PC-3 (cell line): ENCODE data around the gene BAIAP3.

ENCODE experiments used
- EZH2 ChIP-seq: fragments of 300-600 bp; sonication (generic); IDR thresholded peaks from one replicate; pipeline ENCODE4 v1.6.1; 2017; ENCODE audit warnings: antibody characterized with exemption, mild to moderate bottlenecking, low read length; ENCODE audit not compliant: unreplicated experiment
- TF ChIP-seq, protein P1 (sequence below): fragments of 300-600 bp; sonication (generic); conservative IDR thresholded peaks from 2 replicates; pipeline ENCODE4 v1.5.1; 2017; ENCODE audit warnings: antibody characterized with exemption, low read depth, mild to moderate bottlenecking, low read length

- TF ChIP-seq, protein P1, sequence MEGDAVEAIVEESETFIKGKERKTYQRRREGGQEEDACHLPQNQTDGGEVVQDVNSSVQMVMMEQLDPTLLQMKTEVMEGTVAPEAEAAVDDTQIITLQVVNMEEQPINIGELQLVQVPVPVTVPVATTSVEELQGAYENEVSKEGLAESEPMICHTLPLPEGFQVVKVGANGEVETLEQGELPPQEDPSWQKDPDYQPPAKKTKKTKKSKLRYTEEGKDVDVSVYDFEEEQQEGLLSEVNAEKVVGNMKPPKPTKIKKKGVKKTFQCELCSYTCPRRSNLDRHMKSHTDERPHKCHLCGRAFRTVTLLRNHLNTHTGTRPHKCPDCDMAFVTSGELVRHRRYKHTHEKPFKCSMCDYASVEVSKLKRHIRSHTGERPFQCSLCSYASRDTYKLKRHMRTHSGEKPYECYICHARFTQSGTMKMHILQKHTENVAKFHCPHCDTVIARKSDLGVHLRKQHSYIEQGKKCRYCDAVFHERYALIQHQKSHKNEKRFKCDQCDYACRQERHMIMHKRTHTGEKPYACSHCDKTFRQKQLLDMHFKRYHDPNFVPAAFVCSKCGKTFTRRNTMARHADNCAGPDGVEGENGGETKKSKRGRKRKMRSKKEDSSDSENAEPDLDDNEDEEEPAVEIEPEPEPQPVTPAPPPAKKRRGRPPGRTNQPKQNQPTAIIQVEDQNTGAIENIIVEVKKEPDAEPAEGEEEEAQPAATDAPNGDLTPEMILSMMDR: no peak
- TF ChIP-seq EZH2: no peak
These were observed 762 bp upstream of the BAIAP3 start for GRCh38 chr16:1332618-1333148.
